ENCODE results near the gene ZNF275. TPM values are rescaled to one million over a fixed set of nuclear protein-coding genes. Genes with fewer than 3 reads are reported as not detected.

ZNF275 gene
- total RNA-seq, 2 experiments from 2014 or later: 19.6 to 20.2 TPM

GRCh38 chrX:153302796-153303195 is 31.2 kb upstream of the ZNF275 start:
- ChIA-PET CTCF (ENCODE audit: unreplicated experiment) (no interaction called here), POLR2A (interaction anchor here (0.9 kb wide), 1 partner anchor 70 kb away, joined by 3 read pairs; no protein-coding TSS in a partner anchor)
- no TSS peak for BruUV-seq (replicated peaks)
- no peak overlapping the region for H3K4me2 ChIP-seq (ENCODE audit: low read length)
- H3K27ac ChIP-seq (ENCODE audit: low read depth, low read length, poor library complexity, severe bottlenecking): no peak overlapping the region
- no peak overlapping the region for H2AFZ ChIP-seq (ENCODE audit: low read length)
- peaks cover 13% of the 10 kb centered on the region for H3K4me1 ChIP-seq (ENCODE audit: insufficient read depth, low read length, poor library complexity, severe bottlenecking)
- no peaks in the 10 kb centered on the region for H3K9me2 ChIP-seq (ENCODE audit: insufficient read depth, low read length)
- H3K4me3 ChIP-seq (ENCODE audit: low read depth, low read length, poor library complexity, severe bottlenecking): no peak overlapping the region
- intact Hi-C loops (cut with micrococcal nuclease; ENCODE audit: unreplicated experiment): no loop called here
- DNase-seq (ENCODE audit: low spot score): no peak
- no peaks in the 10 kb centered on the region for H3K36me3 ChIP-seq (ENCODE audit: insufficient read depth, low read length)
- no peaks in the 10 kb centered on the region for H4K20me1 ChIP-seq (ENCODE audit: insufficient read depth, low read length)
- no peaks in the 10 kb centered on the region for H3K79me2 ChIP-seq (ENCODE audit: insufficient read depth, low read depth, low read length)
- H3K9me3 ChIP-seq (ENCODE audit: low read length): no peaks in the 10 kb centered on the region
- TF ChIP-seq CTCF (conservative IDR thresholded peaks at IDR 0.05; ENCODE audit: low read length): no peak
- no peak for TF ChIP-seq EZH2phosphoT487 (IDR thresholded peaks at IDR 0.05; ENCODE audit: borderline replicate concordance, low read depth, low read length)

GRCh38 chrX:153303276-153304262 is 30.4 kb upstream of the ZNF275 start:
- Histone ChIP-seq H3K27ac (ENCODE audit: low read depth, low read length, poor library complexity, severe bottlenecking) (no peak overlapping the region), H3K4me3 (ENCODE audit: low read depth, low read length, poor library complexity, severe bottlenecking) (no peak overlapping the region), H3K9me2 (ENCODE audit: insufficient read depth, low read length) (no peaks in the 10 kb centered on the region), H3K79me2 (ENCODE audit: insufficient read depth, low read depth, low read length) (no peaks in the 10 kb centered on the region), H3K4me2 (ENCODE audit: low read length) (peak overlapping the region; percentile 39), H3K4me1 (ENCODE audit: insufficient read depth, low read length, poor library complexity, severe bottlenecking) (peaks cover 13% of the 10 kb centered on the region), H2AFZ (ENCODE audit: low read length) (no peak overlapping the region), H3K9me3 (ENCODE audit: low read length) (no peaks in the 10 kb centered on the region), H4K20me1 (ENCODE audit: insufficient read depth, low read length) (no peaks in the 10 kb centered on the region), H3K36me3 (ENCODE audit: insufficient read depth, low read length) (no peaks in the 10 kb centered on the region)
- DNase-seq (ENCODE audit: low spot score): peak; percentile 16
- no TSS peak for BruUV-seq (replicated peaks)
- ChIA-PET POLR2A (no interaction called here), CTCF (ENCODE audit: unreplicated experiment) (no interaction called here)
- TF ChIP-seq EZH2phosphoT487 (IDR thresholded peaks at IDR 0.05; ENCODE audit: borderline replicate concordance, low read depth, low read length): no peak
- no peak for TF ChIP-seq CTCF (conservative IDR thresholded peaks at IDR 0.05; ENCODE audit: low read length)
- intact Hi-C loops (cut with micrococcal nuclease; ENCODE audit: unreplicated experiment): no loop called here
